A549 (cell line): ENCODE data around the gene COG5.

Experiments used
- CTCF ChIP-seq: fragments of >200 bp; sonication (Bioruptor Twin); formaldehyde crosslinking; IDR thresholded peaks from 3 replicates; pipeline ENCODE4 v1.5.1; 2016
- RAD21 ChIP-seq, 2 experiments: fragments of >200 bp in 1 of 2; sonication (Bioruptor Twin) in 1 of 2; formaldehyde crosslinking in 1 of 2; IDR thresholded peaks in 1 of 2; conservative IDR thresholded peaks in 1 of 2; 2 replicates in 1 of 2; 3 replicates in 1 of 2; pipeline ENCODE4 v1.6.1; 2012 to 2018; ENCODE audit warnings: inconsistent platforms in 1 of 2
- SMC3 ChIP-seq: fragments of >200 bp; sonication (Bioruptor Twin); formaldehyde crosslinking; IDR thresholded peaks from 3 replicates; pipeline ENCODE4 v1.6.1; 2018; ENCODE audit warnings: inconsistent platforms
- TF ChIP-seq, protein P1 (sequence below): IDR thresholded peaks from 2 replicates; pipeline ENCODE4 v1.6.1; 2012

- TF ChIP-seq, protein P1, sequence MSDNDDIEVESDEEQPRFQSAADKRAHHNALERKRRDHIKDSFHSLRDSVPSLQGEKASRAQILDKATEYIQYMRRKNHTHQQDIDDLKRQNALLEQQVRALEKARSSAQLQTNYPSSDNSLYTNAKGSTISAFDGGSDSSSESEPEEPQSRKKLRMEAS, result no peak
- no peak for TF ChIP-seq RAD21 (conservative IDR thresholded peaks at IDR 0.05 in 1 of 2, IDR thresholded peaks at IDR 0.05 in 1 of 2)
- TF ChIP-seq CTCF, result no peak
- no peak for TF ChIP-seq SMC3
Observed at GRCh38 chr7:107242267-107242666, 321.5 kb downstream of the COG5 start.
